ENCODE results near the gene PLOD3. TPM values are rescaled to one million over a fixed set of nuclear protein-coding genes. Genes with fewer than 3 reads are reported as not detected.

The PLOD3 gene
- total RNA-seq, 1 experiment from 2014 or later, result 83.7 TPM

- peak overlapping the region; percentile 86 for H3K9ac ChIP-seq (ENCODE audit: low read length)
- ATAC-seq (no peak), DNase-seq (ENCODE audit: low read depth, low spot score) (no peak)
- H3K27me3 ChIP-seq (ENCODE audit: insufficient read depth, low read length), result no peaks in the 10 kb centered on the region
- TF ChIP-seq ELF1 (IDR thresholded peaks at IDR 0.05; ENCODE audit: borderline replicate concordance, low read depth), result no peak
- no peak for TF ChIP-seq YY1 (IDR thresholded peaks at IDR 0.05; ENCODE audit: extremely low read depth, insufficient replicate concordance, low read depth, low read length)
- TF ChIP-seq POLR2A (IDR thresholded peaks at IDR 0.05; ENCODE audit: borderline replicate concordance, extremely low read depth, insufficient read depth, insufficient read length), result no peak
- no peak for TF ChIP-seq ZFX (IDR thresholded peaks at IDR 0.05)
- no peak for TF ChIP-seq ZBTB33 (IDR thresholded peaks at IDR 0.05; ENCODE audit: extremely low read depth, insufficient replicate concordance, low read length)
- TF ChIP-seq RAD21 (IDR thresholded peaks at IDR 0.05; ENCODE audit: low read depth), result no peak
- TF ChIP-seq EGR1 (IDR thresholded peaks at IDR 0.05; ENCODE audit: low read depth), result no peak
- no peak for TF ChIP-seq ZNF274 (IDR thresholded peaks at IDR 0.05; ENCODE audit: low read depth, low read length)
- TF ChIP-seq CTCF (IDR thresholded peaks at IDR 0.05 in 2 of 3, conservative IDR thresholded peaks at IDR 0.05 in 1 of 3; ENCODE audit: borderline replicate concordance in 1 of 3, insufficient read depth in 1 of 3, low read depth in 2 of 3, low read length in 2 of 3), result no peak
- TF ChIP-seq ATF3 (IDR thresholded peaks at IDR 0.05), result no peak
- TF ChIP-seq FOSL1 (IDR thresholded peaks at IDR 0.05; ENCODE audit: low read depth), result no peak
- no peak for TF ChIP-seq CEBPB (IDR thresholded peaks at IDR 0.05; ENCODE audit: low read depth)
- peak overlapping the region; percentile 99 to 100 for H3K4me3 ChIP-seq (replicated peaks in 1 of 2; ENCODE audit: low read depth in 1 of 2, low read length in 2 of 2)
- intact Hi-C loops (cut with micrococcal nuclease), result loop anchor here (1.0 kb wide), 1 partner anchor 100 kb away; no protein-coding TSS in a partner anchor
- H3K36me3 ChIP-seq (ENCODE audit: control insufficient read depth in 1 of 2, insufficient read depth in 2 of 2, low read length in 2 of 2), result peaks cover 5 to 9% of the 10 kb centered on the region in 2 experiments; a peak in 3 of 4 replicates
- peak overlapping the region; percentile 89 for H3K27ac ChIP-seq (ENCODE audit: low read depth, low read length)
- no peaks in the 10 kb centered on the region for H4K20me1 ChIP-seq (ENCODE audit: insufficient read depth)
- peaks cover 14 to 22% of the 10 kb centered on the region in 2 experiments for H3K4me1 ChIP-seq (ENCODE audit: control insufficient read depth in 1 of 2, insufficient read depth in 2 of 2, low read length in 2 of 2)
- no TSS peak for BruUV-seq (replicated peaks)
- H3K9me3 ChIP-seq (ENCODE audit: control insufficient read depth in 1 of 2, insufficient read depth in 1 of 2, low read depth in 1 of 2, low read length in 2 of 2), result no peaks in the 10 kb centered on the region
- H3K79me2 ChIP-seq (ENCODE audit: insufficient read depth, low read length), result peaks cover 59% of the 10 kb centered on the region
- RAD21 ChIA-PET (ENCODE audit: low non-redundant PET in 1 of 2, low total read pairs in 2 of 2, uncharacterized antibody in 2 of 2, unreplicated experiment in 2 of 2), result interaction anchor here in 1 of 2 experiments (2.0 kb wide), 1 partner anchor 100 kb away, joined by 6 read pairs; no protein-coding TSS in a partner anchor
- POLR2A ChIA-PET, result interaction anchor here (0.7 to 2.9 kb wide), 5 partner anchors 9 to 100 kb away, joined by 3 to 11 read pairs (median 3); partner anchors contain the start of genes PLOD3 and ZNHIT1
- no peaks in the 10 kb centered on the region for H3K9me2 ChIP-seq (ENCODE audit: insufficient read depth)
- peak overlapping the region; percentile 98 for H3K4me2 ChIP-seq (ENCODE audit: low read length)
- H2AFZ ChIP-seq (ENCODE audit: low read depth, low read length, poor library complexity, severe bottlenecking), result no peak overlapping the region
- CTCF ChIA-PET, result interaction anchor here (0.8 to 2.5 kb wide), 13 partner anchors 8 to 149 kb away, joined by 3 to 38 read pairs (median 4); partner anchors contain the start of genes PLOD3 and ZNHIT1
Measured at GRCh38 chr7:101243646-101244374, 26.4 kb upstream of the PLOD3 start.

Measured in HCT116 (cell line).